Measurements from ENCODE around the gene TRIM5. TPM values are rescaled to one million over a fixed set of nuclear protein-coding genes. Genes with fewer than 3 reads are reported as not detected.

Gene TRIM5
- polyA plus RNA-seq, 1 experiment = 19.1 TPM

DNA sequence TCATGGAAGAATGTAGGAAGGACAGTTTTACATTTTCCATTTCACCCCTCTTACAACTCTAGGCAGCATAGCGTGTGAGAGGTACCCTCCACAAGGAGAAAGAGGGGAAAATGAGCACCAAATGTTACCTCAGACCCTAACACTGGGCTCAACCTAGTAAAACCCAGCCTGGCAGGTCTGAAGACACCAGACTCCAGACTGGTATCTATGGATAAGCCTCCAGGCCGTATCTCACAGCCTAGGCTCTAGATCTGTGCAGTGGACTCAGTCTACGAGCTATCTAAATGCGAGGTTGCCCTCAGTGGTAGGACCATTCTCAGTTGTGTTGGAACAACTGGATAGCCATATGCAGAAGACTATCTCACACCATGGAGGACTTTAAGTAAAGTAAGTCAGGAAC, 10.5 kb downstream of the TRIM5 start:
- DNase-seq (ENCODE audit: low read depth) = no peak
- POLR2A ChIA-PET = no interaction called here
- no peak overlapping the region for H3K4me3 ChIP-seq (ENCODE audit: low read depth, low read length)
- H3K36me3 ChIP-seq (ENCODE audit: control insufficient read depth, insufficient read depth, low read length) = peaks cover 5% of the 10 kb centered on the region
- no peaks in the 10 kb centered on the region for H3K27me3 ChIP-seq (ENCODE audit: control insufficient read depth, insufficient read depth, low read length)
- CTCF ChIA-PET = no interaction called here
- TF ChIP-seq, protein P1, sequence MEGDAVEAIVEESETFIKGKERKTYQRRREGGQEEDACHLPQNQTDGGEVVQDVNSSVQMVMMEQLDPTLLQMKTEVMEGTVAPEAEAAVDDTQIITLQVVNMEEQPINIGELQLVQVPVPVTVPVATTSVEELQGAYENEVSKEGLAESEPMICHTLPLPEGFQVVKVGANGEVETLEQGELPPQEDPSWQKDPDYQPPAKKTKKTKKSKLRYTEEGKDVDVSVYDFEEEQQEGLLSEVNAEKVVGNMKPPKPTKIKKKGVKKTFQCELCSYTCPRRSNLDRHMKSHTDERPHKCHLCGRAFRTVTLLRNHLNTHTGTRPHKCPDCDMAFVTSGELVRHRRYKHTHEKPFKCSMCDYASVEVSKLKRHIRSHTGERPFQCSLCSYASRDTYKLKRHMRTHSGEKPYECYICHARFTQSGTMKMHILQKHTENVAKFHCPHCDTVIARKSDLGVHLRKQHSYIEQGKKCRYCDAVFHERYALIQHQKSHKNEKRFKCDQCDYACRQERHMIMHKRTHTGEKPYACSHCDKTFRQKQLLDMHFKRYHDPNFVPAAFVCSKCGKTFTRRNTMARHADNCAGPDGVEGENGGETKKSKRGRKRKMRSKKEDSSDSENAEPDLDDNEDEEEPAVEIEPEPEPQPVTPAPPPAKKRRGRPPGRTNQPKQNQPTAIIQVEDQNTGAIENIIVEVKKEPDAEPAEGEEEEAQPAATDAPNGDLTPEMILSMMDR (IDR thresholded peaks at IDR 0.05; ENCODE audit: insufficient read depth, low read depth, low read length) = no peak

DNA sequence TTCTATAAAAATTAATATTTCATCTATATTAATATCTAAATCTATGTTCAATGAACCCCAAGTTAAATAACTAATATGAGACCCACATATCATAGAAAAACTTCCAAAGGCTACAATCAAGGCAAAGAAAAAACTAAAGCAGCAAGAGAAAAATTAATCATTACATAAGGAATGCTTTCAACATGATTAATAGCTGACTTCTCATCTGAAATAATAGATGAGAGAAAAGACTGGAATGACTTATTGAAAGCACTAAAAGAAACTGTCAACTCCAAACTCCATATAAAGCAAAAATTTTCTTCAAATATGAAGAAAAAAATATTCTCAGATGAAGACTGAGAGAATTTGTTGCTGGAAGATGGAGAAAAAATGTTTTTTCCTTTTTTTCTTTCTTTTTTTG, 13.0 kb downstream of the TRIM5 start:
- H3K36me3 ChIP-seq (ENCODE audit: control insufficient read depth, insufficient read depth, low read length) = no peaks in the 10 kb centered on the region
- TF ChIP-seq, protein P1 (IDR thresholded peaks at IDR 0.05; ENCODE audit: insufficient read depth, low read depth, low read length) = no peak
- H3K4me3 ChIP-seq (ENCODE audit: low read depth, low read length) = no peak overlapping the region
- no peak for DNase-seq (ENCODE audit: low read depth)
- ChIA-PET POLR2A (no interaction called here), CTCF (no interaction called here)
- no peaks in the 10 kb centered on the region for H3K27me3 ChIP-seq (ENCODE audit: control insufficient read depth, insufficient read depth, low read length)

DNA sequence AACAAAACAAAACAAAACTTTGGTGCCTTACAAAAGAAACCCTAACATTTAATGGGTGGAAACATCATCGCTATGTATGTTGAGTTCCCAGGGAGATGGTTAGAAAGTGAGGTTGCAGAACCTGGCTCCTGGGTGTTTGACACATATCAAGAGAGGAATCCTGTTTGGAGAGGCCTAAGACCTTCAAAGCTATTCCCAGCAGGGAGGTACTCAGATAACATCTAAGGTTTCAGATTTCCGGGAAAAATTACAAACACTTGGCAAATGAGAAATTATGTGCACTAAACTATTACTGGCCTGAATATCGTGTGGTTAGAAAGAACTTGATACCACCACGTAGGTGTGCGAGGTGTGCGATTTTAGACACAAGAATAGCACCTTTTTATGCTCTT, 18.5 kb downstream of the TRIM5 start:
- ChIA-PET CTCF (no interaction called here), POLR2A (no interaction called here)
- TF ChIP-seq, protein P1 (IDR thresholded peaks at IDR 0.05; ENCODE audit: insufficient read depth, low read depth, low read length) = no peak
- Histone ChIP-seq H3K27me3 (ENCODE audit: control insufficient read depth, insufficient read depth, low read length) (no peaks in the 10 kb centered on the region), H3K4me3 (ENCODE audit: low read depth, low read length) (no peak overlapping the region), H3K36me3 (ENCODE audit: control insufficient read depth, insufficient read depth, low read length) (peaks cover 6% of the 10 kb centered on the region)
- DNase-seq (ENCODE audit: low read depth) = no peak

DNA sequence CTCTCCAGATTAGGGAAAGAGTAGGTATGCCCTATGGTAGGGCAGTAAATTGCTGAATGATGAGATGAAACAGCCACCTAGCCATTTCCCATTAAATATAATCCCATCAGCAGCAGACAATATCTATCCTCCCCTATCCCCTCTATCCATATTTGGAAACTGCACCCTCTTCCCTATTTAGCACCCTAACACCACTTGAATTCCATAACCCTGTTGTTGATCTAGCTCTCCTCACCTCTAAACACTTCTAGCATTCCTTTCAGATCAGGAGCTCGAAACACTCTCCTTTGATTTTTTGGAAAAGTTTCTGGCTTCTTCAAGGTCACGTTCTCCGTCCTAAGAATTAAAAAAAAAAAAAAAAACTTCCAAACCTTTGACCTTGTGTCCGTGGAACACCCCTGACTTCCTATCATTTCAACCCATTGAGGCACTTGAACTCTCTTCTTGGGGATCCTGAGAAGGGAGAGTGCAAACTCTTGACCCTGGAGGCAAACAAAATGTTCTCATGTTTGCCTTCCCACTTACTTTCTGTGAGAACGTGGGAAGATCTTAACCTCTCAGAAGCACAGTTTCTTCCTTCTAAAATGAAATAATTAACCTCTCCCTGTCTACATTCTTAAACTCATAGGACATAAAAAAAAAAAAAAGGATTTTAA, 19.0 kb downstream of the TRIM5 start:
- Histone ChIP-seq H3K36me3 (ENCODE audit: control insufficient read depth, insufficient read depth, low read length) (peaks cover 6% of the 10 kb centered on the region), H3K4me3 (ENCODE audit: low read depth, low read length) (no peak overlapping the region), H3K27me3 (ENCODE audit: control insufficient read depth, insufficient read depth, low read length) (no peaks in the 10 kb centered on the region)
- CTCF ChIA-PET = no interaction called here
- POLR2A ChIA-PET = no interaction called here
- no peak for DNase-seq (ENCODE audit: low read depth)
- TF ChIP-seq, protein P1 (IDR thresholded peaks at IDR 0.05; ENCODE audit: insufficient read depth, low read depth, low read length) = no peak

DNA sequence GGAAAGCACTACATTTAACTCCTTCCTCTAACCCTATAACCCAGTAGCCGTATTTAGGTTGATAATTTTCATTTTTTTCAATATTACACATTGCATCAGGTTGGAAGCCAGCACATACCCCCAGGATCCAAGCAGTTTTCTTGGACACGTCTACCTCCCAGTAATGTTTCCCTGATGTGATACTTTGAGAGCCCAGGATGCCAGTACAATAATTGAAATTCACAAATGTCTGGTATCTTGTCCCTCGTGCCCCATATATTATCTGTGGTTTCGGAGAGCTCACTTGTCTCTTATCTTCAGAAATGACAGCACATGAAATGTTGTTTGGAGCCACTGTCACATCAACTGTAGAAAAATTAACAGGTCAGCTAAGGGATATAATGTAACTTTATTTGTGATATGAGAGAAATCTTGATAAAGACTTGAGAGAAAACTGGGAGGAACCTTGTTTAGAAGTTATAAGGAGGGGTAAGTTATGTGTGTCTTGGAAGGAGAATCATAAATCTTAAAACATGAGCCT, 19.8 kb downstream of the TRIM5 start:
- ChIA-PET CTCF (no interaction called here), POLR2A (no interaction called here)
- H3K36me3 ChIP-seq (ENCODE audit: control insufficient read depth, insufficient read depth, low read length) = peaks cover 6% of the 10 kb centered on the region
- TF ChIP-seq, protein P1 (IDR thresholded peaks at IDR 0.05; ENCODE audit: insufficient read depth, low read depth, low read length) = no peak
- no peaks in the 10 kb centered on the region for H3K27me3 ChIP-seq (ENCODE audit: control insufficient read depth, insufficient read depth, low read length)
- no peak overlapping the region for H3K4me3 ChIP-seq (ENCODE audit: low read depth, low read length)
- no peak for DNase-seq (ENCODE audit: low read depth)

All from BJ (cell line).